PC-9 (cell line): ENCODE data around the gene THBS3. TPM values are rescaled to one million over a fixed set of nuclear protein-coding genes. Genes with fewer than 3 reads are reported as not detected.
"Not testable (repeated sequence)": the region's sequence is repeated elsewhere in the genome, so short reads cannot be mapped to it uniquely, and the experiment has no call there.

Experiments used
- BruUV-seq: library from RNA; stranded (reverse); fragments of 400-500 nt; replicated peaks from 2 replicates; lab custom pipeline; 2021; lab: Mats Ljungman, UMichigan
- CTCF ChIA-PET: fragments of 300-600 bp; sonication (Branson Sonifier 250); formaldehyde crosslinking; loops from one replicate; lab custom pipeline; 2022; ENCODE audit warnings: antibody characterized with exemption; lab: Charles Lee
- POLR2A ChIA-PET: fragments of 300-600 bp; sonication (Branson Sonifier 250); formaldehyde crosslinking; loops from one replicate; lab custom pipeline; 2022; ENCODE audit warnings: antibody characterized with exemption; ENCODE audit not compliant: unreplicated experiment; lab: Charles Lee
- DNase-seq, 2 experiments: peaks; one replicate each; pipeline versions ENCODE4 v3.0.0 to v3.0.0-alpha.2; 2015 to 2022; ENCODE audit warnings: mixed read lengths in 1 of 2
- H2AFZ ChIP-seq: fragments of 200-600 bp; sonication (generic); 2 replicates; pipeline ENCODE4 v1.8.1; 2017; ENCODE audit warnings: antibody characterized with exemption
- H3F3A ChIP-seq: fragments of 200-600 bp; sonication (generic); 2 replicates; pipeline ENCODE4 v1.8.1; 2017; ENCODE audit warnings: antibody characterized with exemption, mild to moderate bottlenecking, low read depth; ENCODE audit not compliant: insufficient read depth
- H3K27ac ChIP-seq: fragments of 200-600 bp; sonication (generic); 2 replicates; pipeline ENCODE4 v1.6.1; 2016; ENCODE audit warnings: mixed run types
- H3K27me3 ChIP-seq: fragments of 200-600 bp; sonication (generic); 2 replicates; pipeline ENCODE4 v1.6.1; 2016; ENCODE audit warnings: low read depth, mixed run types; ENCODE audit not compliant: insufficient read depth
- H3K36me3 ChIP-seq: fragments of 200-600 bp; sonication (generic); 2 replicates; pipeline ENCODE4 v1.6.1; 2016; ENCODE audit warnings: low read depth, mixed run types
- H3K4me1 ChIP-seq: fragments of 200-600 bp; sonication (generic); replicated peaks from 2 replicates; pipeline ENCODE4 v1.6.1; 2016; ENCODE audit warnings: mixed run types; ENCODE audit not compliant: insufficient read depth
- H3K4me2 ChIP-seq: fragments of 200-600 bp; sonication (generic); 2 replicates; pipeline ENCODE4 v1.6.1; 2017; ENCODE audit warnings: mixed run types
- H3K4me3 ChIP-seq: fragments of 200-600 bp; sonication (generic); 2 replicates; pipeline ENCODE4 v1.6.1; 2016; ENCODE audit warnings: mixed run types
- H3K79me2 ChIP-seq: fragments of 200-600 bp; sonication (generic); 2 replicates; pipeline ENCODE4 v1.6.1; 2017; ENCODE audit warnings: low read depth, mixed run types
- H3K9me2 ChIP-seq: fragments of 200-600 bp; sonication (generic); 2 replicates; pipeline ENCODE4 v1.8.1; 2017; ENCODE audit warnings: mild to moderate bottlenecking; ENCODE audit not compliant: insufficient read depth
- H3K9me3 ChIP-seq: fragments of 200-600 bp; sonication (generic); 2 replicates; pipeline ENCODE4 v1.8.1; 2016; ENCODE audit warnings: low read depth; ENCODE audit not compliant: insufficient read depth
- H4K20me1 ChIP-seq: fragments of 200-600 bp; sonication (generic); 2 replicates; pipeline ENCODE4 v1.8.1; 2017; ENCODE audit not compliant: insufficient read depth
- EZH2 ChIP-seq: fragments of 200-600 bp; sonication (generic); IDR thresholded peaks from 2 replicates; pipeline ENCODE4 v1.8.0; 2017; ENCODE audit warnings: antibody characterized with exemption, low read depth
- intact Hi-C: fragments of 100-400 bp; cut with micrococcal nuclease; formaldehyde crosslinking; loops from one replicate; pipeline ENCODE4 v1.10.0; 2022; ENCODE audit not compliant: unreplicated experiment
- total RNA-seq: library from RNA; stranded (reverse); gene quantifications from 2 replicates; pipeline ENCODE4 v1.2.3, GENCODE V29; 2021
- TF ChIP-seq, protein P1 (sequence below): fragments of 200-600 bp; sonication (generic); conservative IDR thresholded peaks from 2 replicates; pipeline ENCODE4 v1.6.1; 2017; ENCODE audit warnings: mixed run types, antibody characterized with exemption, mild to moderate bottlenecking, moderate library complexity

THBS3 gene
- total RNA-seq, 1 experiment from 2014 or later: 45.4 TPM

DNA sequence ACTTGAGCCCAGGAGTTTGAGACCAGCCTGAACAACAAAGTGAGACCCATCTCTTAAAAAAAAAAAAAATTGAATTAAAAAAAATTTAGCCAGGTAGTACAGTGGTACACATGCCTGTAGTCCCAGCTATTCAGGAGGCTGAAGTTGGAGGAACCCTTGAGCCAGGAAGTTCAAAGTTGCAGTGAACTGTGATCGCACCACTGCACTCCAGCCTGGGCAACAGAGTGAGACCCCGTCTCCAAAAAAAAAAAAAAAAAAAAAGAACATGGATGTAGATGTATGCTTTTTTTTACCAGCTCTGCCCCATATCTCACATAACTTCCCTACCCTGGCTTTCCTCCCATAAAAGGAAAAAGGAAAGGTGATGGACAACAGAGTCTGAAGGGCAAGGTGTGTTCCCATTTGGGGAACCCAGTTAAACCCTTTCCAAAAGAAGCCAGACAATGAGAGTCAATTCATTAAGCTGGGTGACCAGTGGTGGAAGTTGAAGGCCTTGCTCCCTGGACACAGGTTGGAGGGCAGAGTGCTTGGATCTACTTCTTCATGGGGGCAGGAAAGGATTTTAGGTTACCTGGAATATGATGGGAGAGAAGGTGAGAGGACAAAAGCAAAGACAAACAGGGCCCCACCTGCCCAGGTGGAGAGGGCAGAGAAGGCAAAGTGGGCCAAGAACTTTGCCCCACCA lies 37.5 kb downstream of the THBS3 start:
- no peak overlapping the region for H3K4me2 ChIP-seq
- ChIA-PET POLR2A (no interaction called here), CTCF (no interaction called here)
- H3K27ac ChIP-seq: no peak overlapping the region
- no peak for DNase-seq
- no peaks in the 10 kb centered on the region for H3K27me3 ChIP-seq
- H3K79me2 ChIP-seq: peaks cover 17% of the 10 kb centered on the region
- H4K20me1 ChIP-seq: 0 out of 2 replicates have a peak, but pooled peaks cover 5% of the 10 kb centered on the region
- H3K9me2 ChIP-seq: no peaks in the 10 kb centered on the region
- no peak overlapping the region for H3K4me3 ChIP-seq
- TF ChIP-seq, protein P1, sequence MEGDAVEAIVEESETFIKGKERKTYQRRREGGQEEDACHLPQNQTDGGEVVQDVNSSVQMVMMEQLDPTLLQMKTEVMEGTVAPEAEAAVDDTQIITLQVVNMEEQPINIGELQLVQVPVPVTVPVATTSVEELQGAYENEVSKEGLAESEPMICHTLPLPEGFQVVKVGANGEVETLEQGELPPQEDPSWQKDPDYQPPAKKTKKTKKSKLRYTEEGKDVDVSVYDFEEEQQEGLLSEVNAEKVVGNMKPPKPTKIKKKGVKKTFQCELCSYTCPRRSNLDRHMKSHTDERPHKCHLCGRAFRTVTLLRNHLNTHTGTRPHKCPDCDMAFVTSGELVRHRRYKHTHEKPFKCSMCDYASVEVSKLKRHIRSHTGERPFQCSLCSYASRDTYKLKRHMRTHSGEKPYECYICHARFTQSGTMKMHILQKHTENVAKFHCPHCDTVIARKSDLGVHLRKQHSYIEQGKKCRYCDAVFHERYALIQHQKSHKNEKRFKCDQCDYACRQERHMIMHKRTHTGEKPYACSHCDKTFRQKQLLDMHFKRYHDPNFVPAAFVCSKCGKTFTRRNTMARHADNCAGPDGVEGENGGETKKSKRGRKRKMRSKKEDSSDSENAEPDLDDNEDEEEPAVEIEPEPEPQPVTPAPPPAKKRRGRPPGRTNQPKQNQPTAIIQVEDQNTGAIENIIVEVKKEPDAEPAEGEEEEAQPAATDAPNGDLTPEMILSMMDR: no peak
- TF ChIP-seq EZH2: no peak
- H2AFZ ChIP-seq: no peak overlapping the region
- H3F3A ChIP-seq: peaks cover 14% of the 10 kb centered on the region; the same call in 1 of the 2 replicates
- BruUV-seq: TSS peak; percentile 3
- H3K4me1 ChIP-seq: peaks cover 21% of the 10 kb centered on the region
- no peaks in the 10 kb centered on the region; the same call in 1 of the 2 replicates for H3K36me3 ChIP-seq
- intact Hi-C loops: no loop called here
- H3K9me3 ChIP-seq: no peaks in the 10 kb centered on the region

GRCh38 chr1:155169541-155169940 lies 38.2 kb downstream of the THBS3 start:
- CTCF ChIA-PET: interaction anchor here (0.7 kb wide), 2 partner anchors 74 to 78 kb away, joined by 3 read pairs; no protein-coding TSS in a partner anchor
- Histone ChIP-seq H3K27me3 (no peaks in the 10 kb centered on the region), H3K27ac (no peak overlapping the region), H3K36me3 (no peaks in the 10 kb centered on the region; the same call in 1 of the 2 replicates), H3K4me1 (peaks cover 21% of the 10 kb centered on the region), H3K4me3 (no peak overlapping the region), H4K20me1 (0 out of 2 replicates have a peak, but pooled peaks cover 5% of the 10 kb centered on the region), H2AFZ (no peak overlapping the region), H3K9me2 (no peaks in the 10 kb centered on the region), H3K4me2 (no peak overlapping the region), H3F3A (peaks cover 14% of the 10 kb centered on the region; the same call in 1 of the 2 replicates), H3K9me3 (no peaks in the 10 kb centered on the region), H3K79me2 (peaks cover 17% of the 10 kb centered on the region)
- no TSS peak for BruUV-seq
- intact Hi-C loops: no loop called here
- TF ChIP-seq EZH2: no peak
- TF ChIP-seq, protein P1: no peak
- DNase-seq: no peak
- POLR2A ChIA-PET: no interaction called here

- ChIA-PET POLR2A (interaction anchor here (0.5 kb wide), 1 partner anchor 232 kb away, joined by 3 read pairs; no protein-coding TSS in a partner anchor), CTCF (interaction anchor here (0.7 to 1.5 kb wide), 7 partner anchors 56 to 83 kb away, joined by 3 to 20 read pairs (median 7); no protein-coding TSS in a partner anchor)
- intact Hi-C loops: no loop called here
- no peaks in the 10 kb centered on the region for H3K9me3 ChIP-seq
- H3K4me2 ChIP-seq: no peak overlapping the region
- H4K20me1 ChIP-seq: 0 out of 2 replicates have a peak, but pooled peaks cover 5% of the 10 kb centered on the region
- no peak for DNase-seq
- H3K79me2 ChIP-seq: peaks cover 17% of the 10 kb centered on the region
- no peak overlapping the region for H3K27ac ChIP-seq
- no peaks in the 10 kb centered on the region for H3K27me3 ChIP-seq
- no peak overlapping the region for H3K4me3 ChIP-seq
- BruUV-seq: no TSS peak
- H3K36me3 ChIP-seq: no peaks in the 10 kb centered on the region; the same call in 1 of the 2 replicates
- TF ChIP-seq EZH2: no peak
- TF ChIP-seq, protein P1: no peak
- H3K9me2 ChIP-seq: no peaks in the 10 kb centered on the region
- peaks cover 15% of the 10 kb centered on the region for H3K4me1 ChIP-seq
- no peak overlapping the region for H2AFZ ChIP-seq
- peaks cover 14% of the 10 kb centered on the region; the same call in 1 of the 2 replicates for H3F3A ChIP-seq
Measured at GRCh38 chr1:155168456-155169210, 39.1 kb downstream of the THBS3 start.

DNA sequence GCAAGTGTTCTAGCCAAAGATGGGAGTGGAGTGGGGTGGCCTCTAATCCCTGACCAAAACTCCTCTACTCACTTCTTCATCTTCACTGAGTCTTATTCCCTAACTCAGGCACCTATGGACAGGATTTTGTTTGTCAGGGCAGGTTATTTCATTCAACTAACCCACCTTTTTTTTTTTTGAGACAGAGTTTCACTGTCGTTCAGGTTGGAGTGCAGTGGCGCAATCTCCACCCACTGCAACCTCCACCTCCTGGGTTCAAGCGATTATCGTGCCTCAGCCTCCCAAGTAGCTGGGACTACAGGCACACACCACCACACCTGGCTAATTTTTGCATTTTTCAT lies 39.6 kb downstream of the THBS3 start:
- BruUV-seq: not testable (repeated sequence)

More for the DNA sequence above, 39.6 kb downstream of the THBS3 start:
- Histone ChIP-seq H3K4me2 (peak overlapping the region; percentile 69; the same call in 1 of the 2 replicates), H3K79me2 (peaks cover 17% of the 10 kb centered on the region), H3K4me1 (peaks cover 12% of the 10 kb centered on the region), H3F3A (peaks cover 14% of the 10 kb centered on the region; the same call in 1 of the 2 replicates)
- H3K27me3 ChIP-seq, H3K27ac ChIP-seq, DNase-seq, H4K20me1 ChIP-seq, H2AFZ ChIP-seq, H3K4me3 ChIP-seq, H3K9me3 ChIP-seq, intact Hi-C loops, H3K36me3 ChIP-seq, H3K9me2 ChIP-seq: not testable (repeated sequence)
- POLR2A ChIA-PET: interaction anchor here (0.5 to 0.7 kb wide), 2 partner anchors 232 to 608 kb away, joined by 3 read pairs; no protein-coding TSS in a partner anchor
- CTCF ChIA-PET: interaction anchor here (0.7 to 1.5 kb wide), 7 partner anchors 56 to 92 kb away, joined by 3 to 20 read pairs (median 7); no protein-coding TSS in a partner anchor
